SHP77 treated with DMSO at 0.1 percent for 48 hours (cell line): Measurements from ENCODE around the gene SEPSECS.

Experiments
- DNase-seq: peaks from one replicate; lab custom pipeline; 2025; lab: John Stamatoyannopoulos, UW

The SEPSECS gene

DNA sequence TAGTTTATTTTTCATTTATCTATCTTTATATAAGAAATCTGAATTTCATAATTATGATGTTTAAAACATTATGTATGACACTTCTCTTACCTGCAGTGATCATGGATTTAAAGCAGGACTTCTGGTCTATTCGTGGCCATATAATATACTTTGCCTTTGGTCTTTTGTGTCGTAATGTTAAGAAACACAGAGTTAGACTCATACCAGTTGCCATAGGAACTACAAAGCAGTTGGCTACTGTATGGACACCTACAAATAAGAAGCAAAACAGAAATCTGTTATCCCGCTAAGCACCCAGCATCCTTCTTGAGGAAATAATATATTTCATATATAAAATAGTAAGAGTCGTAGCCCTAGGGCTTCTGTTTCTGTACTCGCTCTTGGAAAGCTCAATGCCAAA lies 4.3 kb downstream of the SEPSECS start:
- DNase-seq = no peak

DNA sequence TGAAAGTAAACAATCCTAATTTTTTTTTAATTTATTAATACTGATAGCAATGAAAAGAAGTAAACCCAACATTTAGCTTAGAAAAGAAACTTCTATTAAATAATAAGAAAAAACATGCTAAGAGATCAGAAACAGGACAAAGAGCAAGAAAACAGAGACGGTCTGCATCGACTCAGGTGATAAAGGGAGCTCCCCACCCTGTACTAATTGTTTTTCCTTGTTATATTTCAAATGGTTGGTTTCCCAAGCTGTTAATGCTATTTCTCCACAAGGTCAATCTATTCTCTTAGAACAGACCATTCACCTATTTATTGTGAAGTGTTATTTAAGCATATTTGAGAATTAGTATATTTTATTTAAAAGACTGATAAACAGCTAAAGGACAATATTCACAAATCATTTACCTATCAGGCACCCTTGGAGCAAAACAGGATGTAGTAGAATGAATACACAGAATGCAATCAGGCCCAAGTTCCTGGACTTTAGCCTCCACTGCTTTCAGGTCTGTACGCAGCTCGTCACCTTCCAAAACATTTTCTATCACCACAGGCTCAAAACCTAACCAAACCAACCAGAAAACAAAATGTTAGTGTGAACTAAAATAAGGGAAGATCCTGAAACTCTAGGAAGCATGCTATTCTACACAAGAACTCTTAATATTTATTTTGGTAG lies 5.5 kb downstream of the SEPSECS start:
- DNase-seq = no peak

DNA sequence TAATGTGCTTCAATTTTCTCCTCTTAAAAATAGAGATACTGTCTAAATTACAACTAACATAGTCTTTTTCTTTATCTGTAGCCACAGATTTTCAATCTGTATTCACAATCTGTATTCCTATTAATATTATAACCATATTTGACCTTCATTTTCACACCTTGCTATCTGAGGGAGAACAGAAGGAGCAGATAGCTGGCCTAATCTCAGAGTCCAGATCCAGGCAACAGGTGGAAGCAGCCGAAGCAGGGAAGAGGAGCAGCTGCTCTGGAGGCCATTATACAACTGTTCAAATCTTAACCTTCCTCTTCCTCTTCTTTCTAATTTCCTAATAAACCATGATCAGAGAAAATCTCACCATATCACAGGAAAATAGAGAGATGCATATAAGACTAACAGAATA lies 14.2 kb downstream of the SEPSECS start:
- no peak for DNase-seq

DNA sequence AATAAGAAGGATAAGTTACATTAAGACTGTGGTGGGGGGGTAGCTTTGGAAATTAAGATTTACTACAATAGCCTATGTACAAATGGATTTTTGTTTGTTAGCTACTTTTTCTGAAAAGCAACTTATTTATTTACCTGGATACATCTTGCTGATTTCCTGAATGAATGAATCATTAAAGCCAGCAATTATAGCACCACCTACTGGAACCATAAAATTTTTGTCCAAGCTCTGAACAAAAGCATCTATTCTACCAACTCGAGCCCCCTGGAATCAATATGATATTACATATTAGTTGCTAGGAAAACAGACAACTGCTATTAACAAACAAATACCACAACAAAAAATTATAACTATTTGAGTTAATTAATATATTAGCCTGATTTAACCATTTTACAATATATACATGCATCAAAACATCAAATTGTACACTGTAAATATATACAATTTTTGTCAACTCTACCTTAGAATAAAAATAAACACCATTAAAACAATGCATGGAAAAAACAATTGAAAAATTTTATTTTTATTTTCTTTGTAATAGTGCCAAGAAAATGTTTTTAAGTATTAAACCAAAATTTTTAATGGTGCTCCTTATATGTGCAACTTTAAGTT lies 15.3 kb downstream of the SEPSECS start:
- no peak for DNase-seq

DNA sequence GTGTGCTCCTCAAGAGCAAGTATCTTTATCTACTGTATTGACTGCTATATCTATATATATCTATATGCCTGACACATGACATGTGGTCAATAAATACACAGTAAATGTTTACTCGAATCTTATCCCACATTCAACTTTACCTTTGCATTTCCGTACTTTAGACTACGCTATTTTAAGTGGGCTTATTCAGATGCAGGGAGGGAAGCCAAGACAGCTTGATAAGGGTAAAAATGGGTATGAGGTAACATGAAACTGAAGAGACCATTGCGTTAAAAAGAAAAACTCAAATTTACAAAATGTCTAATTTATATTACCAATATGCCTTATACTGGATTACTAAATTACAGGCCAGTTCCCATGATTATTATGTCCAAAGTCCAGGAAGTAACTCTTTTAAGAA lies 17.8 kb downstream of the SEPSECS start:
- DNase-seq = no peak

DNA sequence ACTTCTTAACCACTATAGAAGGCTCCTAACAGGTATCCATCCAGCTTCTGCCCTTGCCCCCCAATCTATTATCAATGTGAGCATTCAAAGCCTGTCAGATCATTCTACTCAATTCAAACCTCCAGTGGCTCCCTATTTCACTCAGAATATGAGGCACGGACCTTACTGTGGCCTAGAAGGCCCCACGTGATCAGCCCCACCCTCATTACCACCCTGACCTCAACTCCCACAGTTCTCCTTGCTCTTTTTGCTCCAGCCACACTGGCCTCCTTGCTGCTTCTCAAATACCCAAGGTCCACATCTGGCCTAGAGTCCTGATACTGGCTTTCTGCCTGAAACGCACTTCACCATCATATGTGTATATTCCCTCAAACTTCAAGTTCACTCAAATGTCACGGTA lies 18.7 kb downstream of the SEPSECS start:
- DNase-seq = no peak

DNA sequence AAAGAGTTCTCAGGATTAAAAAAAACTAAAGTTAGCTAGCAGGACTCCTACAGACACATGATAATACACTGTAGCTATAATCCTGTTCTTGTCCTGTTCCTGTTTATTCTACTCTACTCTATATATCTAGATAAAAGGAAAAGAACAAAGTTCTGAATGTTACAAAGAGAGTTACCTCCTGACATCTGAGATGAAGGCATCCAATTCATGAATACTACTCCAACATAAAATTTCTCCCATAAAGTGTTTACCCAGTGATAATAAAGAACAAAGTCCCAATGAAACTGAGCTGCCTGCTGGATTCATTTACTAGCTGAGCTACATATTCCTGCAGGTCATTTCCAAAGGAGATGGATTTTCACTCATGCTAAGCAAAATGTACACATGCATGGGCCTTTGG lies 27.1 kb downstream of the SEPSECS start:
- DNase-seq = no peak

DNA sequence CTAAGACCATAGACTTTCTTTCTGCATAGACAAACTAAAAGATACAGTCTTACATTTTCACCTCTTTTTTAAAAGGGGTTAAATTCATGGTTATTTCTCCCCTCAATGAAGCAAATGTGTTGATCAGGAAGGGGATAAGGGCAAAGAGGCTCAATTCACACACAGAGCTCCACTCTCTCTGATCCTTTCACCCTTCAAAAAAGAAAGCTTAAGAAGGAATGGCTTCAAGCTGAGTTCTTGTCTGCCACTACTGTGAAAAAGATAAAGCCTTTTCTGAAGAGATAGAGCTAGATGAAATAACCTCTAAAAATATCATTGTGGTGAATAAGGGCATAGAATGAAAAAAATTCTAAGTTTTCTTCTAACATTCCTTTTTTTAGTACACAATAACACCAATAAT lies 28.3 kb downstream of the SEPSECS start:
- no peak for DNase-seq

DNA sequence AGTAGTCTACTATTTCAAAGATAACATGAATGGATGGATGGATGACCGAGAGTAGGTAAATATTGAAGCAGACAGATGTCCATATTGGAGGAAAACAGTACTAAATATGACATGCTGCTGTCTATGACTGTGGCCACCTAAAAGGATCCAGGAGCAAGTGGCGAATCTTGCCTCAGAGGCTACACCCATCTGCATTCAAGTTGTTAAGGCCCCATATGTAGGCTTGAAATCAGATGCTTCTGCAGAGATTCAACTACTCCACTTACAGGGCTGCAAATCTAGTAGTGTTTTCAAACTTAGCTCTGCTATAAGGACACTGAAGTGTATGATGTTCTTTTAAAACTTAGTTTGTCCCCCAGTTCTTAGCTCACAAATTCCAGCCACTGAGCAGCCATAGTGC lies 28.9 kb downstream of the SEPSECS start:
- no peak for DNase-seq

DNA sequence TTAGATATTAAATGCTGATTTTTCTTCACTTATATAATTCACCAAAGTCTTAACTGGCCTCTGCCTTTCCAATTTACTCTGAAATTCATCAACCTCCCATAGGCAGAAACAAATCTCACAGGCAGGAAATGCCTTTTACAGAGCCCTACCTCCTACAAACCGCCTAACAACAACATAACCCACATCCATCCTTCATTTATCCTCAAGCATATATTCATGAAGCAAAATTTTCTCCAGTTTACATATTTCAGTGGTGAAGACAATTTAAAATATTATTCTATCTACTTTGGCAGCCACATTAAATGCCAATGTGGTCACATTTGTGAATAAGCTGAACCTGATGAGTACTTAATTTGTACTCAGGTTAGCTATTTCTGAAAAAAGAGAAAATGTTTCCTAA lies 30.3 kb downstream of the SEPSECS start:
- no peak for DNase-seq

DNA sequence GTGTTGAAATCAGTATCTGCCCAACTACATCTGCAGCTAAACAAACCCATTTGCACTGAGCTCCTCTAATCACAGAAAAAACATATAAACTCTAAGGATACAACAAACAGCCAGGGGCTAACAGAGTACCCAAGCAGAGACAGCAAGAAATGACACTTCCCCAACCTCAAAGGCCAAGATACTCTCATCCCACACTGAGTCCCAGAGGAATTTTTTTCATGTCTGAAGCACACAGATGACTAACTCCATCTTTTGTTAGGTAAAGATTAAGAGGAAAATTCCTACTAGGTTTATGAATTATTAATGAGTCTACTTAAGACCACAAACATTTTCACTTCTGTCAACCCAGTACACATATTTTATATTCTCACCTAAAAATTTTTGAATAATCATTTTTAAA lies 31.6 kb downstream of the SEPSECS start:
- DNase-seq = no peak

DNA sequence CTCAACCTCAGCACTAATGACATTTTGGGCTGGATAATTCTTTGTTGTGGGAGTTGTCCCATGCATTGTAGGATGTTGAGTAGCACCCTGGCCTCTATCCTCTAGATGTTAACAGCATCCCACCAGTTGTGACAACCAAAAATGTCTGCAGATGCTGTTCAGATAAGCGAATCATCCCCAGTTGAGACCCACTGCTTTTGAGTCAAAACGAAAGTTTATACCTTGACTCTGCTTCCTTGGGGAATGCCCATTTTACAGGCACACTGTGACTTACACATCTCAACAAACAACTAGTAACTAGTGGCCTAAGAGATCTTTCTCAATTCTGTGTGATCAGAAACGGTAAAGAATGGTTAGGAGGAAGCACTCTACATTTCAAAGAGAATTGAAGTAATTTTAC lies 37.0 kb downstream of the SEPSECS start:
- DNase-seq = no peak

DNA sequence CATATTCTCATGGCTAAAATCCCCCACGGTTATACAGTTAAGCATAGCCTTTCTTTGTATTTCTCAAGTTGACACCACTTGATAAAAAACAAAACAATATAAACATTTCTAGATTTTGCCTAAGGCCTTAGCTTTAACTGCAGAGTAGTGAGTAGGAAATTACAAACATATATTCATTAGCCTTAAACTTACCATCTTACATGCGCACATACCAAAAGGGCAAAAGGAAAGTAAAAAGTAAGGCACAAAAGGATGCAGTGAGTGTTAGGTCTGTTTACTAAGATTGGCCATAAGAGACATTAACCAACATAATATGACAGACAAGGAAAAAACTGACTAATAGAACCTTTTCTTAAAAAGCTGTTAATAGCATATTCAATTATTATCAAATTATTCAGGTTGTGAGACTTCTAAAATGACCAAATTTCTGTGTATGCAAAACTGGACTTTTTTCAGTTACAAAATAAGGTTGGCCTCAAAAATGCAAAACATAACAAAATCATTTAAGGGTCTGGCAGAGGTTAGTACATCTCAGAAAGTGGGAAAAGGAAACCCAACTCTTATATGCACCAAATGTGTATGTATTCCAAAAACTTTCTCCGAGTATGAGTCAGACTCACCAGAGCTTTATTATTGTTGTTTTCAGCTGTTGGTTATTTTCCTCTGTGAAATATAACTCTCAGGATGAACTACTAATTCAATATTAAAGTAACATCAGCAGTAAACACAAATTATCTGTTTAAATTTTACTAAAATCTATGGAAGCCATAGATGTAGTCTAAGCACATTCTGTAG lies 39.9 kb downstream of the SEPSECS start:
- DNase-seq = no peak

DNA sequence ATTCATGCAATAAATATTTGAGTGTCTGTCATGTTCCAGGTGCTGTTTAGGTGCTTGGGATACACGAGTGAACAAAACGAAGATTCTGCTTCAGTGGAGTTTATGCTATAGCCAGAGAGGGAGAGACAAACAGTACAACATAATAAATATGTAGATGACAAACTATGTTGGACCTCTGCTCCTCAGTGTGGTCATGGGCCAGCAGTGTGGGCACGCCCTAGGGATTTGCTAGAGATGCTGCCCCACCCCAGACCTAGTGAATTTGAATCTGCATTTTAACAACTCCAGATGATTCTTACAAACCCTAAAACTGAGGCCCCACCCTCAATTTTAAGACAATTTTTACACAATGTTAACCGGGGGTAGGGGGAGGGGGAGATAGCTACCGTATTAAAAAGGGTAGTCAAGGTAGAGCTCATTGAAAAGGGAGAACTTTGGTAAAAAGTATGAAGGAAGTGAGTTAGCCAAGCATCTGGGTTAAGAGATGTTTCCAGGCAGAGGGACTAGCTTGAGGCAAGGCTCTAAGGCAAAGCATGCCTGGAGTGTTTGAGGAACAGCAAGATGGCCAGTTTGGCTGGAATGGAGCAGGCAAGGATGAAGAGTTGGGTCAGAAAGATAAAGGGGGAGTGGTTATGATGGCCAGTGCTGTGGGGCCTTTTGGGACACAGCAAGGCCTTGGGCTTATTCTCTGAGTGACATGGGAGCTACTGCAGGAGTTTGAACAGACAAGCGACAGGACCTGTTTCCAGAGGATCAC lies 42.4 kb downstream of the SEPSECS start:
- no peak for DNase-seq

DNA sequence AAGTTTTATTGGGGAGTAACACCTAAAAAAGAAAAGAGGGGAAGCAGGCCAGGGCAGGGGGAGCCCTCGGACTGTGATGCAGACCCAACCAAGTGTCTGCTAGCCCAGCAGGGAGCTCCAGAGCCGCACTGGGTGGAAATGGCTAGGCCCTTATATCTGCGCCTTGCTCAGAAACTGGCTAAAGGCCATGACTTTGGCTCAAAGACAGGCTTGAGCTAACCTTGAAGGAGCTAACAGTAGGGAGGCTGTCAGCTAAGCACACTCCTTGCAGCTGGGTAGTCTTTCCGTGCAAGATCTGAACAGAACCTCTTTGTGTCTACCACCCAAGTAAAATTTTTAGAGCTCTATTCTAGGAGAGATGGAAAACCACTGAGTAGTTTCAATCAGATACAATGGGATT lies 43.0 kb downstream of the SEPSECS start:
- no peak for DNase-seq

DNA sequence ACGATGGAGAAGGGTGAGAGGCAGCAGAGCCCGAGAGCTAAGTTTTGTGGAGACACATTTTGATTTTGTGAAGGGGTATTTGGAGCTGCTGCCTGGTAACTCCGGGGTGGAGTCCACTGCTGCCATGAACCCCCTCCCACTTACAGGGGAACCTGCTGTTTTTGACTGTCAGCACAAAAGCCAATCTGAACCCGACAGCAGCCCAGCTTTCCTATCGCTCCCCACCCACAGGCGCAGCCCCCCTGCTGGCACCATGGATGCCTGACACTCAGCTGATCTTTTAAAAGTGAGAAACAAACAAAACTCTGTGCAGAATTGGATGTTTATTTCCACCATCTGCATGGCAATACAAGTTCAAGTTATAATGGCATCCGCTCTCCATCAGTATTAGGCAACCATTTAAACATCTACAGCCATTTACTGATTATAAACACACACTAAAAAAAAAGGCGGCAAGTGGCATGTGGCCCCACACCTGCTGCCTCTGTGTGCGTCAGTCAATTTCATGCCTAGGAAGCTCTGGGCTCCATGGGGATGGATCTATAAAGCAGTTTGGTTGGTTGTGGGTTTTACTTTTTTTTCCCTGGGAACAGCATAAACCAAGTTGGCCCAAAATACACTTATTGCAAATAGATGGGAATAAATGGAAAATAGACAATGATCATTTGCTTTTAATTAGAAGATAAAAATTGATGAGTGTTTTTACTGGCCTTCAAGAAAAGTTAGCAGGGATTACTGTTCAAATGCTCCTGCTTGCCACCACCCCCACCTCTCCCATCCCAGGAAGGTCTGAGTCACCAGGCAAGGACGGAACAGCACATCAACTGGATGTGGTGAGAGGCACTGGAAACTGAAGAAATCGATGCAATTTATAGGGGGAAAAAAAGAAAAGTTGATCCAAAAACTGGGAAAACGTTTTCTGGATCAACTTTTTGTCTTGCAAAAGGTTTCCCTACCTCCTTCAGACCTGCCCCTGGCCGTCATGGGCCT lies 46.0 kb downstream of the SEPSECS start:
- no peak for DNase-seq

DNA sequence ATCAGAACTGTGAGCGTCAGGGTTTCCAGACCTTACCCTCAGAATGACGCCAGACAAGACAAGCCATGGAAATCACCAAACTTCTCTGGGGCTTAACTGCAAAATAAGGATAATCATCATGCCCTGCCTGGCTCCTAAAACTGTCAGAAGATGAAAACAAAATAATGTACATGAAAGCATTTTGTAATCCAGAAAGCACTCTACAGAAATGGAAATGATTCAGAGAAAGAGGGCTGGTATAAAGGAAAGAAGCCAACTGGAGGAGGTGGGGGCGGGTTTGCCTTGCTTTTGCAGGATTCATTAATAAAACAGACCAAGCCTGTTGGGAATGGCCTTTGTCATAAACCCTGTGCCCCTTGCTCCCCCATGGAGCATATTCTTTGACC lies 47.3 kb downstream of the SEPSECS start:
- DNase-seq = no peak

DNA sequence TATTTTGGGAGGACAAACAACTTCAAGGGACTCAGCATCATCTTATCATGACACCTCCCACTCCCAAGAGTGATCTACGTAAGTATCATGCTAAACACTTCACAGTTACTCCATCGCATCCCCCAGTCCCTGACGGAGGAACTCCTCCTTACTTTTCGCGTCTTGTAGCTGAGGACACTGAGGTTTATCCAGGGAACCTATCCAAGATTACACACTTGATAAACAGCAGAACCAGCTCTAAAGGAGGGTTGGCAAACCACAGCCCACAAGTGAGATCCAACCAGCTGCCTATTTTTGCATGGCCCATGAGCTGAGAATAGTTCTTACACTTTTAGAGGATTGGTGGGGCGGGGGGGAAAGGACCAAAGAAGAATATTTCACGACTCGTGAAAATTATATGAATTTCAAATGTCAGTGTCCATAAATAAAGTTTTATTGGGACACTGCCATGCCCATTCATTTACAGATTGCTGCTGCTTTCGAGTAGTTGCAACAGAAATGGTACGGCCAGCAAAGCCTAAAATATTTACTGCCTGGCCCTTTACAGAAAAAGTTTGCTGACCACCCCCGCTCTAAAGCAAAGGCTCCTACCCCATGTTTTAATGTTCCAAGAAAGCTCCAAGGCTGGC lies 47.8 kb downstream of the SEPSECS start:
- DNase-seq = no peak

DNA sequence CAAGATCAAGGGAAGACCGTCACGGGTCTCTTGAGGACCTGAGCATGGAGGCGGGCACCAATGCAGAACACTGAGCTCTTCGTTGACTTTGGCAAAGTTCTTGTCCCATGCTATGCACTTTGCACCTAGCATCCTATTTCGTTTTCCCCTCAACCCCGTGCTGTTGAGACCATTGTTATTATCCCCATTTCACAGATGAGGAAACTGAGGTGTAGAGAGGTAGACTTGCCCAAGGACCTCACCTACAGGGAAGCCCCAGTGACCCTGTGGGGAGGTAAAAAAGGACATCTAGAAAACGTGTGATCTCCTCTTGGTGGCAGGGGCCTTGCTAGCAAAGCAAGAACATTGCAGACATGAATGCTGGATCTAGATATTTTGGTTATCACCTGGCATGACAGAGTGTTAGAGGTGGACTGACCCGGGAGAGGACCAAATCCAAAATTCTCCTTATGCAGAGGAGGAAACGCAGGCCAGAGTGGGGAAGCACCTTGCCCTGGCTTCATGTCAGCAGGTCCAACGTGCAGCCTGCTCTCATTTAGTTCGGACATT lies 48.5 kb downstream of the SEPSECS start:
- DNase-seq = no peak

DNA sequence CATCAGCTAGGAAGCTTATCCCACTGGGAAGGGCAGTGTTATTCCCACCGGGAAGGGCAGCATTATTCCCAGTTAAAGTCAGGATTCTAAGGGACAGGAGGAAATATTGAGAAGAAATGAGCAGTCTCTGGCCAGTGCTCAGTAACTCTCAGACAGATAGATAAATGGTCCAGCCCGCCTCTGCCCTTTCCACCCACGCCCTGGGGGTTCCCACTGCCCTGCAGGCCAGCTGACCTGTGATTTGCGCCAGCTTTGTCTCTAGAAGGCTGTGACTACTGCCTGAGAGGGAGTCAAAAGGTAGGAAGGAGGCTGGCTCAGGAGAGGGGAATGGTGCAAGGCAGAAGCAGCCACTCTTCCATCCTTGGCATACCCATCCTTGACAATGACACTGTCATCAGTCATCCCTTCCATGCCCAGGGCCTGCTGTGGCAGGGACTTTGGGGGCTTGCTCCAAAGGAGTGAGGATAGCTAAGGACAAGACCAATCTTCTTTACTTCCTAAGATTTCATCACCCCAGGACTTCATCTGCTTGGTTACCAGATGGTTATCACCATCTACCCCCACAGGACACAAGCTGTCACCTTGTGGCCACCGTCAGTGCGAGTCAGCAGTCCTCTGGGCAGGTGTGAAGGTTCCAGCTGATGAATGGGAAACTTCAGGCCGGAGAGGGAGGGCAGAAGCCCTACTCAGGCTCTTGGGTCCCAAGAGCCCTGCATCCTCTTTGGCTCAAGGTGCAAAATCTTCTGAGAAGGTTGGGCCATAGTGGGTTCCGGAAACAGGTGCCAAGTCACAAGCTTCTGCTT lies 49.5 kb downstream of the SEPSECS start:
- no peak for DNase-seq
